HEK293 (cell line): ENCODE data around the gene SLC35G3.

Experiments
- CTCF ChIA-PET: fragments of 350-600 bp; formaldehyde crosslinking; extraction: SDS; loops from one replicate; lab custom pipeline; 2021; ENCODE audit warnings: antibody characterized with exemption; lab: Yijun Ruan, JAX
- POLR2A ChIA-PET: fragments of 300-600 bp; formaldehyde crosslinking; extraction: SDS; loops from one replicate; lab custom pipeline; 2020; ENCODE audit warnings: antibody characterized with exemption, inconsistent platforms; lab: Yijun Ruan, JAX
- H3K27ac ChIP-seq: fragments of 200-500 bp; sonication (Bioruptor generic); 2 replicates; pipeline ENCODE4 v1.5.1; 2014; ENCODE audit warnings: low read depth, low read length, control low read depth, inconsistent platforms; ENCODE audit errors: extremely low read depth
- H3K36me3 ChIP-seq, 2 experiments: fragments of 200-500 bp in 1 of 2; sonication (Bioruptor generic) in 1 of 2; 1 replicate in 1 of 2; 2 replicates in 1 of 2; pipeline ENCODE4 v1.5.1; 2014 to 2017; ENCODE audit warnings: inconsistent platforms in 2 of 2, low read length in 2 of 2; ENCODE audit not compliant: control insufficient read depth in 2 of 2, insufficient read depth in 1 of 2
- H3K4me1 ChIP-seq: fragments of 200-500 bp; sonication (Bioruptor generic); 2 replicates; pipeline ENCODE4 v1.5.1; 2014; ENCODE audit warnings: mild to moderate bottlenecking, low read length, inconsistent platforms; ENCODE audit not compliant: control insufficient read depth, insufficient read depth
- H3K4me3 ChIP-seq: 2 replicates; pipeline ENCODE4 v1.5.1; 2011; ENCODE audit warnings: low read depth, mild to moderate bottlenecking, control low read depth, low read length, moderate library complexity
- H3K9me3 ChIP-seq: fragments of 200-500 bp; sonication (Bioruptor generic); 2 replicates; pipeline ENCODE4 v1.5.1; 2014; ENCODE audit warnings: low read depth, low read length, inconsistent platforms; ENCODE audit not compliant: control insufficient read depth, insufficient read depth
- CTCF ChIP-seq: fragments of 450-650 bp; formaldehyde crosslinking; IDR thresholded peaks from 2 replicates; pipeline ENCODE4 v1.5.1; 2016; ENCODE audit warnings: missing biosample characterization, missing genetic modification characterization
- EGR2 ChIP-seq: fragments of 450-650 bp; formaldehyde crosslinking; IDR thresholded peaks from 2 replicates; pipeline ENCODE4 v1.5.1; 2016; ENCODE audit warnings: low read depth, missing biosample characterization, missing genetic modification characterization
- HOXA7 ChIP-seq: sonication (generic); formaldehyde crosslinking; IDR thresholded peaks from 2 replicates; pipeline ENCODE4 v1.8.1; 2022; ENCODE audit warnings: missing genetic modification reagents, borderline replicate concordance
- IKZF3 ChIP-seq: fragments of 450-650 bp; IDR thresholded peaks from 2 replicates; pipeline ENCODE4 v1.5.0; 2018; ENCODE audit warnings: missing biosample characterization, mild to moderate bottlenecking, missing genetic modification characterization, moderate library complexity
- KLF10 ChIP-seq: fragments of 450-650 bp; IDR thresholded peaks from 2 replicates; pipeline ENCODE4 v1.5.1; 2018; ENCODE audit warnings: missing biosample characterization, mild to moderate bottlenecking, missing genetic modification characterization
- KLF8 ChIP-seq: fragments of 450-650 bp; formaldehyde crosslinking; IDR thresholded peaks from 2 replicates; pipeline ENCODE4 v1.5.1; 2016; ENCODE audit warnings: missing biosample characterization, missing genetic modification characterization
- RBAK ChIP-seq: fragments of 450-650 bp; formaldehyde crosslinking; IDR thresholded peaks from 2 replicates; pipeline ENCODE4 v1.5.1; 2016; ENCODE audit warnings: missing biosample characterization, missing genetic modification characterization
- SCRT2 ChIP-seq: fragments of 450-650 bp; formaldehyde crosslinking; IDR thresholded peaks from 2 replicates; pipeline ENCODE4 v1.5.1; 2016; ENCODE audit warnings: missing biosample characterization, missing genetic modification characterization
- SP2 ChIP-seq: fragments of 450-650 bp; formaldehyde crosslinking; IDR thresholded peaks from 2 replicates; pipeline ENCODE4 v1.5.1; 2016; ENCODE audit warnings: missing biosample characterization, missing genetic modification characterization
- TRIM28 ChIP-seq: IDR thresholded peaks from 2 replicates; pipeline ENCODE4 v1.6.1; 2011; ENCODE audit warnings: low read length, control low read depth, borderline replicate concordance
- YY1 ChIP-seq: fragments of 450-650 bp; formaldehyde crosslinking; IDR thresholded peaks from 2 replicates; pipeline ENCODE4 v1.5.1; 2018; ENCODE audit warnings: missing biosample characterization, missing genetic modification characterization
- ZBTB6 ChIP-seq: fragments of 450-650 bp; formaldehyde crosslinking; IDR thresholded peaks from 2 replicates; pipeline ENCODE4 v1.5.1; 2017; ENCODE audit warnings: missing biosample characterization, missing genetic modification characterization
- ZNF121 ChIP-seq: fragments of 450-650 bp; formaldehyde crosslinking; IDR thresholded peaks from 2 replicates; pipeline ENCODE4 v1.5.1; 2016; ENCODE audit warnings: missing biosample characterization, missing genetic modification characterization
- ZNF174 ChIP-seq: fragments of 450-650 bp; formaldehyde crosslinking; IDR thresholded peaks from 2 replicates; pipeline ENCODE4 v1.5.0; 2017; ENCODE audit warnings: missing biosample characterization, mild to moderate bottlenecking, missing genetic modification characterization
- ZNF324 ChIP-seq: fragments of 450-650 bp; formaldehyde crosslinking; IDR thresholded peaks from 2 replicates; pipeline ENCODE4 v1.5.1; 2016; ENCODE audit warnings: missing biosample characterization, missing genetic modification characterization
- ZNF341 ChIP-seq: fragments of 450-650 bp; formaldehyde crosslinking; IDR thresholded peaks from 2 replicates; pipeline ENCODE4; 2016; ENCODE audit warnings: low read depth, missing biosample characterization, missing genetic modification characterization
- ZNF354C ChIP-seq: fragments of 450-650 bp; formaldehyde crosslinking; IDR thresholded peaks from 2 replicates; pipeline ENCODE4 v1.5.1; 2016; ENCODE audit warnings: missing biosample characterization, missing genetic modification characterization, low read depth, borderline replicate concordance
- ZNF362 ChIP-seq: fragments of 450-650 bp; formaldehyde crosslinking; IDR thresholded peaks from 2 replicates; pipeline ENCODE4 v1.5.1; 2016; ENCODE audit warnings: missing biosample characterization, missing genetic modification characterization
- ZNF404 ChIP-seq: fragments of 450-650 bp; formaldehyde crosslinking; IDR thresholded peaks from 2 replicates; pipeline ENCODE4 v1.5.1; 2017; ENCODE audit warnings: missing biosample characterization, missing genetic modification characterization
- ZNF473 ChIP-seq: fragments of 450-650 bp; formaldehyde crosslinking; IDR thresholded peaks from 2 replicates; pipeline ENCODE4 v1.5.1; 2017; ENCODE audit warnings: missing biosample characterization, missing genetic modification characterization
- ZNF510 ChIP-seq: fragments of 450-650 bp; formaldehyde crosslinking; IDR thresholded peaks from 2 replicates; pipeline ENCODE4 v1.5.1; 2018; ENCODE audit warnings: mild to moderate bottlenecking, missing genetic modification characterization, missing biosample characterization; ENCODE audit not compliant: insufficient replicate concordance
- ZNF530 ChIP-seq: fragments of 450-650 bp; formaldehyde crosslinking; IDR thresholded peaks from 2 replicates; pipeline ENCODE4 v1.5.1; 2016; ENCODE audit warnings: low read depth, missing biosample characterization, missing genetic modification characterization
- ZNF544 ChIP-seq: fragments of 450-650 bp; formaldehyde crosslinking; IDR thresholded peaks from 2 replicates; pipeline ENCODE4 v1.5.0; 2017; ENCODE audit warnings: missing biosample characterization, missing genetic modification characterization
- ZNF776 ChIP-seq: fragments of 450-650 bp; formaldehyde crosslinking; IDR thresholded peaks from 2 replicates; pipeline ENCODE4 v1.5.0; 2017; ENCODE audit warnings: missing biosample characterization, missing genetic modification characterization, borderline replicate concordance
- TF ChIP-seq, protein P1 (sequence below): sonication (generic); formaldehyde crosslinking; IDR thresholded peaks from 2 replicates; pipeline ENCODE4 v1.8.1; 2022; ENCODE audit warnings: mild to moderate bottlenecking, moderate library complexity, missing genetic modification reagents

Gene SLC35G3

GRCh38 chr17:35192708-35193107 is 1.5 kb downstream of the SLC35G3 start:
- H3K27ac ChIP-seq, result no peak overlapping the region
- no peak overlapping the region for H3K4me3 ChIP-seq
- H3K36me3 ChIP-seq, result no peaks in the 10 kb centered on the region
- TF ChIP-seq ZNF324, result no peak
- TF ChIP-seq ZNF341, result no peak
- no peak for TF ChIP-seq ZNF174 (tag by site-specific recombination)
- TF ChIP-seq ZNF362 (tag by site-specific recombination), result no peak
- no peak for TF ChIP-seq TRIM28
- no peak for TF ChIP-seq EGR2 (tag by site-specific recombination)
- TF ChIP-seq ZNF121 (tag by site-specific recombination), result no peak
- TF ChIP-seq, protein P1, sequence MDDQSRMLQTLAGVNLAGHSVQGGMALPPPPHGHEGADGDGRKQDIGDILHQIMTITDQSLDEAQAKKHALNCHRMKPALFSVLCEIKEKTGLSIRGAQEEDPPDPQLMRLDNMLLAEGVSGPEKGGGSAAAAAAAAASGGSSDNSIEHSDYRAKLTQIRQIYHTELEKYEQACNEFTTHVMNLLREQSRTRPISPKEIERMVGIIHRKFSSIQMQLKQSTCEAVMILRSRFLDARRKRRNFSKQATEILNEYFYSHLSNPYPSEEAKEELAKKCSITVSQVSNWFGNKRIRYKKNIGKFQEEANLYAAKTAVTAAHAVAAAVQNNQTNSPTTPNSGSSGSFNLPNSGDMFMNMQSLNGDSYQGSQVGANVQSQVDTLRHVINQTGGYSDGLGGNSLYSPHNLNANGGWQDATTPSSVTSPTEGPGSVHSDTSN (CRISPR knock-in tag), result no peak
- TF ChIP-seq HOXA7 (CRISPR knock-in tag), result no peak
- TF ChIP-seq ZNF776 (tag by site-specific recombination), result no peak
- TF ChIP-seq ZNF510 (tag by site-specific recombination), result no peak
- no peak for TF ChIP-seq SCRT2 (tag by site-specific recombination)
- no peak for TF ChIP-seq ZNF354C (tag by site-specific recombination)
- TF ChIP-seq RBAK (tag by site-specific recombination), result no peak
- TF ChIP-seq KLF10, result no peak
- H3K4me1 ChIP-seq, result no peaks in the 10 kb centered on the region
- POLR2A ChIA-PET, result no interaction called here
- H3K9me3 ChIP-seq, result peaks cover 3% of the 10 kb centered on the region; the same call in 1 of the 2 replicates
- CTCF ChIA-PET, result no interaction called here

GRCh38 chr17:35191001-35191695 is 3.0 kb downstream of the SLC35G3 start:
- H3K9me3 ChIP-seq, result no peaks in the 10 kb centered on the region
- H3K4me3 ChIP-seq, result no peak overlapping the region
- no peaks in the 10 kb centered on the region for H3K4me1 ChIP-seq
- TF ChIP-seq ZBTB6 (tag by site-specific recombination) (no peak), IKZF3 (tag by site-specific recombination) (no peak), ZNF473 (tag by site-specific recombination) (no peak), CTCF (tag by site-specific recombination) (no peak), YY1 (tag by site-specific recombination) (no peak), ZNF530 (tag by site-specific recombination) (no peak), ZNF404 (tag by site-specific recombination) (no peak), ZNF544 (tag by site-specific recombination) (no peak), SP2 (tag by site-specific recombination) (no peak), KLF8 (tag by site-specific recombination) (no peak)
- no peaks in the 10 kb centered on the region for H3K36me3 ChIP-seq
- POLR2A ChIA-PET, result no interaction called here
- H3K27ac ChIP-seq, result no peak overlapping the region
- CTCF ChIA-PET, result interaction anchor here (0.7 to 1.3 kb wide), 2 partner anchors 183 to 347 kb away, joined by 3 read pairs; no protein-coding TSS in a partner anchor
